Activated CD8-positive, alpha-beta memory T cell treated with anti-CD3 and anti-CD28 coated beads for 4 hours (primary cell): ENCODE measurements around the gene BSN.

ENCODE experiments used
- DNase-seq, 2 donors: peaks; one replicate each; pipeline ENCODE4 v3.0.0-alpha.2; 2020; ENCODE audit warnings: low read depth in 2 of 2

The BSN gene

GRCh38 chr3:49601358-49602048 is 47.2 kb downstream of the BSN start:
- no peak for DNase-seq

GRCh38 chr3:49602049-49602554 is 47.8 kb downstream of the BSN start:
- no peak for DNase-seq

- DNase-seq = peak; percentile 21 to 58
Measured at GRCh38 chr3:49602877-49603411, 48.7 kb downstream of the BSN start.

- no peak for DNase-seq
Measured at GRCh38 chr3:49606427-49606826, 52.1 kb downstream of the BSN start.

- DNase-seq = no peak
Measured at GRCh38 chr3:49607105-49607591, 52.9 kb downstream of the BSN start.

GRCh38 chr3:49607796-49608195 is 53.5 kb downstream of the BSN start:
- DNase-seq = no peak

GRCh38 chr3:49609314-49609713 is 55.0 kb downstream of the BSN start:
- DNase-seq = no peak

GRCh38 chr3:49609815-49610214 is 55.5 kb downstream of the BSN start:
- no peak for DNase-seq

GRCh38 chr3:49610666-49611280 is 56.5 kb downstream of the BSN start:
- DNase-seq = no peak

- DNase-seq = no peak
Measured at GRCh38 chr3:49611291-49611690, 57.0 kb downstream of the BSN start.

- no peak for DNase-seq
Measured at GRCh38 chr3:49611719-49612118, 57.4 kb downstream of the BSN start.

GRCh38 chr3:49614936-49615335 is 60.7 kb downstream of the BSN start:
- no peak for DNase-seq

GRCh38 chr3:49616061-49616460 is 61.8 kb downstream of the BSN start:
- DNase-seq = no peak

- no peak for DNase-seq
Measured at GRCh38 chr3:49616491-49616941, 62.2 kb downstream of the BSN start.

- DNase-seq = no peak
Measured at GRCh38 chr3:49617390-49618013, 63.2 kb downstream of the BSN start.

- DNase-seq = no peak
Measured at GRCh38 chr3:49618412-49618811, 64.1 kb downstream of the BSN start.

GRCh38 chr3:49619649-49620048 is 65.4 kb downstream of the BSN start:
- no peak for DNase-seq

- no peak for DNase-seq
Measured at GRCh38 chr3:49620728-49621127, 66.5 kb downstream of the BSN start.

GRCh38 chr3:49623071-49623470 is 68.8 kb downstream of the BSN start:
- DNase-seq = no peak

GRCh38 chr3:49625071-49625470 is 70.8 kb downstream of the BSN start:
- no peak for DNase-seq

- no peak for DNase-seq
Measured at GRCh38 chr3:49626101-49626581, 71.9 kb downstream of the BSN start.

GRCh38 chr3:49626796-49627195 is 72.5 kb downstream of the BSN start:
- DNase-seq = no peak
